HCT116 (cell line): ENCODE data around the gene SLFN12L. TPM values are rescaled to one million over a fixed set of nuclear protein-coding genes. Genes with fewer than 3 reads are reported as not detected.
"Not testable (repeated sequence)": the region's sequence is repeated elsewhere in the genome, so short reads cannot be mapped to it uniquely, and the experiment has no call there.

Experiments
- ATAC-seq: fragments of 200-7000 bp; cut with Tn5 transposase; 2 replicates; pipeline ENCODE4 v1.9.1; 2020; ENCODE audit warnings: mild to moderate bottlenecking, moderate library complexity
- BruUV-seq: library from RNA; stranded (reverse); fragments of 400-500 nt; replicated peaks from 2 replicates; lab custom pipeline; 2021; lab: Mats Ljungman, UMichigan
- CTCF ChIA-PET: fragments of 300-600 bp; sonication (Branson Sonifier 250); formaldehyde crosslinking; loops from one replicate; lab custom pipeline; 2021; ENCODE audit warnings: antibody characterized with exemption; lab: Charles Lee
- POLR2A ChIA-PET: fragments of 300-600, 350-600 bp; sonication (Branson Sonifier 250); formaldehyde crosslinking; loops from one replicate; lab custom pipeline; 2021; ENCODE audit warnings: antibody characterized with exemption; lab: Charles Lee
- RAD21 ChIA-PET, 2 experiments: fragments of 300-600 bp; sonication (Branson Sonifier 250); formaldehyde crosslinking; loops; one replicate each; lab custom pipeline; 2023; ENCODE audit warnings: low total read pairs in 2 of 2; ENCODE audit not compliant: uncharacterized antibody in 2 of 2, unreplicated experiment in 2 of 2, low non-redundant PET in 1 of 2; lab: Charles Lee
- DNase-seq: peaks from one replicate; pipeline ENCODE4 v3.0.0-alpha.2; 2010; ENCODE audit warnings: low read depth, low spot score
- H2AFZ ChIP-seq: fragments of 200-600 bp; shearing (Covaris generic), sonication (generic); 2 replicates; pipeline ENCODE4 v1.6.1; 2017; ENCODE audit warnings: low read depth, mixed run types, mixed read lengths, antibody characterized with exemption, low read length; ENCODE audit not compliant: poor library complexity, severe bottlenecking
- H3K27ac ChIP-seq: 2 replicates; pipeline ENCODE4 v1.5.1; 2012; ENCODE audit warnings: low read depth, low read length
- H3K27me3 ChIP-seq: fragments of 200-600 bp; sonication (generic); 2 replicates; pipeline ENCODE4 v1.6.1; 2016; ENCODE audit warnings: mixed run types, low read length, mixed read lengths; ENCODE audit not compliant: insufficient read depth
- H3K36me3 ChIP-seq, 2 experiments: fragments of 200-500 bp in 1 of 2; fragments of 200-600 bp in 1 of 2; sonication (Bioruptor generic) in 1 of 2; sonication (generic) in 1 of 2; 2 replicates each; pipeline versions ENCODE4 v1.5.1 to v1.6.1; 2014 to 2016; ENCODE audit warnings: low read length in 2 of 2, inconsistent platforms in 1 of 2, mixed read lengths in 1 of 2, mixed run types in 1 of 2; ENCODE audit not compliant: insufficient read depth in 2 of 2, control insufficient read depth in 1 of 2
- H3K4me1 ChIP-seq, 2 experiments: fragments of 200-600 bp in 1 of 2; sonication (generic) in 1 of 2; 2 replicates each; pipeline versions ENCODE4 v1.5.1 to v1.6.1; 2012 to 2017; ENCODE audit warnings: low read length in 2 of 2, inconsistent platforms in 1 of 2, mild to moderate bottlenecking in 1 of 2, mixed read lengths in 1 of 2, mixed run types in 1 of 2, moderate library complexity in 1 of 2; ENCODE audit not compliant: insufficient read depth in 2 of 2, control insufficient read depth in 1 of 2
- H3K4me2 ChIP-seq: fragments of 200-600 bp; sonication (generic); 2 replicates; pipeline ENCODE4 v1.6.1; 2017; ENCODE audit warnings: mixed run types, low read length, mixed read lengths
- H3K4me3 ChIP-seq, 2 experiments: fragments of 200-600 bp in 1 of 2; sonication (generic) in 1 of 2; replicated peaks in 1 of 2; 2 replicates each; pipeline ENCODE4 v1.5.1; 2011 to 2016; ENCODE audit warnings: low read length in 2 of 2, control low read depth in 1 of 2, low read depth in 1 of 2, mild to moderate bottlenecking in 1 of 2, mixed read lengths in 1 of 2, mixed run types in 1 of 2
- H3K79me2 ChIP-seq: fragments of 200-600 bp; sonication (generic); 2 replicates; pipeline ENCODE4 v1.6.1; 2017; ENCODE audit warnings: mild to moderate bottlenecking, mixed run types, low read length, moderate library complexity, mixed read lengths; ENCODE audit not compliant: insufficient read depth
- H3K9ac ChIP-seq: fragments of 200-600 bp; sonication (generic); 2 replicates; pipeline ENCODE4 v1.6.1; 2016; ENCODE audit warnings: low read length, mixed read lengths
- H3K9me2 ChIP-seq: fragments of 200-600 bp; sonication (generic), shearing (Covaris generic); 2 replicates; pipeline ENCODE4 v1.6.1; 2017; ENCODE audit warnings: mixed run types, mild to moderate bottlenecking, moderate library complexity; ENCODE audit not compliant: insufficient read depth
- H3K9me3 ChIP-seq, 2 experiments: fragments of 200-500 bp in 1 of 2; fragments of 200-600 bp in 1 of 2; sonication (Bioruptor generic) in 1 of 2; sonication (generic) in 1 of 2; 2 replicates each; pipeline ENCODE4 v1.6.1; 2014 to 2017; ENCODE audit warnings: low read length in 2 of 2, mixed read lengths in 2 of 2, inconsistent platforms in 1 of 2, low read depth in 1 of 2, mild to moderate bottlenecking in 1 of 2, mixed run types in 1 of 2, moderate library complexity in 1 of 2; ENCODE audit not compliant: control insufficient read depth in 1 of 2, insufficient read depth in 1 of 2
- H4K20me1 ChIP-seq: fragments of 200-600 bp; sonication (generic), shearing (Covaris generic); 2 replicates; pipeline ENCODE4 v1.6.1; 2017; ENCODE audit warnings: mixed run types, mild to moderate bottlenecking, moderate library complexity; ENCODE audit not compliant: insufficient read depth
- CTCF ChIP-seq, 3 experiments: fragments of 200-600 bp in 1 of 3; sonication (generic) in 1 of 3; IDR thresholded peaks in 2 of 3; conservative IDR thresholded peaks in 1 of 3; 2 replicates each; pipeline ENCODE4 v1.5.1; 2012 to 2017; ENCODE audit warnings: low read depth in 2 of 3, low read length in 2 of 3, antibody characterized with exemption in 1 of 3, borderline replicate concordance in 1 of 3, control low read depth in 1 of 3, mild to moderate bottlenecking in 1 of 3, mixed read lengths in 1 of 3, mixed run types in 1 of 3, moderate library complexity in 1 of 3; ENCODE audit not compliant: insufficient read depth in 1 of 3
- EGR1 ChIP-seq: IDR thresholded peaks from 2 replicates; pipeline ENCODE4 v1.6.1; 2012; ENCODE audit warnings: low read depth
- ELF1 ChIP-seq: IDR thresholded peaks from 2 replicates; pipeline ENCODE4 v1.6.1; 2012; ENCODE audit warnings: low read depth, borderline replicate concordance
- REST ChIP-seq: IDR thresholded peaks from 2 replicates; pipeline ENCODE4 v1.6.1; 2012; ENCODE audit warnings: low read depth
- ZNF274 ChIP-seq: fragments of 200-500 bp; sonication (Bioruptor generic); IDR thresholded peaks from 2 replicates; pipeline ENCODE4 v1.6.1; 2014; ENCODE audit warnings: mild to moderate bottlenecking, low read depth, low read length, inconsistent platforms
- intact Hi-C: fragments of 100-400 bp; cut with micrococcal nuclease; formaldehyde crosslinking; loops from 2 replicates; pipeline ENCODE4 v1.10.0; 2022
- total RNA-seq: library from RNA; stranded (reverse); gene quantifications from one replicate; pipeline ENCODE4 v1.2.1, GENCODE V29; 2021; ENCODE audit not compliant: unreplicated experiment

SLFN12L gene
- total RNA-seq, 1 experiment from 2014 or later: 0.17 TPM

GRCh38 chr17:35523296-35523695 is 14.2 kb downstream of the SLFN12L start (continued):
- TF ChIP-seq CTCF (IDR thresholded peaks at IDR 0.05 in 2 of 3, conservative IDR thresholded peaks at IDR 0.05 in 1 of 3; ENCODE audit: borderline replicate concordance in 1 of 3, insufficient read depth in 1 of 3, low read depth in 2 of 3, low read length in 2 of 3) (no peak), ELF1 (no peak), EGR1 (no peak), REST (no peak), ZNF274 (no peak)

- DNase-seq, H3K36me3 ChIP-seq, intact Hi-C loops, H3K4me3 ChIP-seq, BruUV-seq, RAD21 ChIA-PET, H2AFZ ChIP-seq, H3K79me2 ChIP-seq, H3K9me3 ChIP-seq, H3K9ac ChIP-seq, H3K4me1 ChIP-seq, H4K20me1 ChIP-seq, ATAC-seq, H3K4me2 ChIP-seq, H3K9me2 ChIP-seq, POLR2A ChIA-PET, H3K27ac ChIP-seq: not testable (repeated sequence)
- CTCF ChIA-PET: interaction anchor here (0.6 to 2.1 kb wide), 3 partner anchors 12 to 351 kb away, joined by 3 to 4 read pairs (median 3); no protein-coding TSS in a partner anchor
- H3K27me3 ChIP-seq: peaks cover 27% of the 10 kb centered on the region
These were observed 15.7 kb downstream of the SLFN12L start for GRCh38 chr17:35521654-35522256.
